Common myeloid progenitor, CD34-positive (primary cell): ENCODE results near the gene SLC16A9.

Experiments used
- CTCF ChIA-PET: fragments of 350-600 bp; sonication (Branson Sonifier 250); formaldehyde crosslinking; loops from one replicate; lab custom pipeline; 2021; ENCODE audit warnings: antibody characterized with exemption; lab: Charles Lee
- POLR2A ChIA-PET: fragments of 350-600 bp; sonication (Branson Sonifier 250); formaldehyde crosslinking; loops from one replicate; lab custom pipeline; 2021; ENCODE audit warnings: antibody characterized with exemption; lab: Charles Lee
- DNase-seq, 3 donors: peaks; one replicate each; pipeline versions ENCODE4 v3.0.0 to v3.0.0-alpha.2; 2013
- H3K27ac ChIP-seq, 2 experiments: 1 replicate in 1 of 2; 2 replicates in 1 of 2; pipeline ENCODE4 v1.7.0; 2013; ENCODE audit warnings: inconsistent platforms in 2 of 2, low read length in 2 of 2, mild to moderate bottlenecking in 2 of 2, low read depth in 1 of 2, moderate library complexity in 1 of 2; ENCODE audit not compliant: severe bottlenecking in 2 of 2, insufficient read depth in 1 of 2, poor library complexity in 1 of 2
- H3K27me3 ChIP-seq, 5 experiments: replicated peaks in 2 of 5; 1 replicate in 3 of 5; 2 replicates in 2 of 5; pipeline versions ENCODE4 v1.6.1 to v1.7.0; 2013; ENCODE audit warnings: low read length in 4 of 5, mild to moderate bottlenecking in 2 of 5, moderate library complexity in 2 of 5, inconsistent platforms in 1 of 5; ENCODE audit not compliant: insufficient read depth in 5 of 5, control insufficient read depth in 4 of 5
- H3K36me3 ChIP-seq, 4 experiments: 1 replicate in 2 of 4; 2 replicates in 2 of 4; pipeline versions ENCODE4 v1.6.1 to v1.7.0; 2013; ENCODE audit warnings: low read length in 3 of 4, control low read depth in 1 of 4, mild to moderate bottlenecking in 1 of 4; ENCODE audit not compliant: control insufficient read depth in 4 of 4, insufficient read depth in 4 of 4
- H3K4me1 ChIP-seq, 4 experiments: 1 replicate in 3 of 4; 2 replicates in 1 of 4; pipeline versions ENCODE4 v1.6.1 to v1.7.1; 2013; ENCODE audit warnings: low read length in 3 of 4, mild to moderate bottlenecking in 3 of 4, control low read depth in 1 of 4, inconsistent platforms in 1 of 4, moderate library complexity in 1 of 4; ENCODE audit not compliant: control insufficient read depth in 4 of 4, insufficient read depth in 4 of 4; ENCODE audit errors: control extremely low read depth in 1 of 4
- H3K4me3 ChIP-seq, 7 experiments: 1 replicate in 4 of 7; 2 replicates in 3 of 7; pipeline versions ENCODE4 v1.5.1 to v1.7.0; 2013; ENCODE audit warnings: mild to moderate bottlenecking in 7 of 7, low read length in 6 of 7, moderate library complexity in 6 of 7, inconsistent platforms in 2 of 7, low read depth in 2 of 7, control low read depth in 1 of 7; ENCODE audit not compliant: insufficient read depth in 4 of 7, control insufficient read depth in 1 of 7; ENCODE audit errors: extremely low read depth in 1 of 7
- H3K9me3 ChIP-seq, 5 experiments: 1 replicate in 4 of 5; 2 replicates in 1 of 5; pipeline versions ENCODE4 v1.6.1 to v1.7.1; 2013; ENCODE audit warnings: low read length in 4 of 5, mild to moderate bottlenecking in 2 of 5, inconsistent platforms in 1 of 5, low read depth in 1 of 5, moderate library complexity in 1 of 5; ENCODE audit not compliant: control insufficient read depth in 4 of 5, insufficient read depth in 2 of 5; ENCODE audit errors: control extremely low read depth in 1 of 5
- WGBS: methylation state at CpG from one replicate; pipeline ENCODE4 v1.1.5; 2013; ENCODE audit not compliant: insufficient coverage; 5-methylcytosine and 5-hydroxymethylcytosine counted together

The SLC16A9 gene

GRCh38 chr10:59617996-59618395 lies 91.7 kb downstream of the SLC16A9 start:
- no peaks in the 10 kb centered on the region for H3K27me3 ChIP-seq
- no peaks in the 10 kb centered on the region for H3K36me3 ChIP-seq
- H3K4me1 ChIP-seq, result no peaks in the 10 kb centered on the region
- no peak overlapping the region for H3K4me3 ChIP-seq
- no CpG with 5 or more reads among the region's 1 CpG for WGBS
- CTCF ChIA-PET, result interaction anchor here (0.7 to 1.2 kb wide), 3 partner anchors 13 to 588 kb away, joined by 3 read pairs; no protein-coding TSS in a partner anchor
- no peak overlapping the region for H3K27ac ChIP-seq
- POLR2A ChIA-PET, result no interaction called here
- no peak for DNase-seq
- H3K9me3 ChIP-seq, result no peaks in the 10 kb centered on the region

GRCh38 chr10:59611048-59611447 lies 98.6 kb downstream of the SLC16A9 start:
- Histone ChIP-seq H3K27me3 (no peaks in the 10 kb centered on the region), H3K4me1 (no peaks in the 10 kb centered on the region), H3K36me3 (no peaks in the 10 kb centered on the region), H3K9me3 (no peaks in the 10 kb centered on the region), H3K4me3 (no peak overlapping the region), H3K27ac (no peak overlapping the region)
- DNase-seq, result no peak
- CTCF ChIA-PET, result interaction anchor here (1.2 to 2.0 kb wide), 3 partner anchors 11 to 371 kb away, joined by 3 to 4 read pairs (median 4); no protein-coding TSS in a partner anchor
- POLR2A ChIA-PET, result no interaction called here

GRCh38 chr10:59607970-59608369 lies 101.7 kb downstream of the SLC16A9 start:
- Histone ChIP-seq H3K36me3 (no peaks in the 10 kb centered on the region), H3K9me3 (peaks cover 0 to 3% (median 0%) of the 10 kb centered on the region in 5 experiments), H3K4me1 (no peaks in the 10 kb centered on the region), H3K27me3 (no peaks in the 10 kb centered on the region), H3K4me3 (no peak overlapping the region), H3K27ac (no peak overlapping the region)
- POLR2A ChIA-PET, result no interaction called here
- 95% methylated on average over 2 of the region's 4 CpGs for WGBS
- DNase-seq, result no peak
- CTCF ChIA-PET, result interaction anchor here (0.9 kb wide), 1 partner anchor 18 kb away, joined by 3 read pairs; no protein-coding TSS in a partner anchor

GRCh38 chr10:59606551-59606961 lies 103.1 kb downstream of the SLC16A9 start:
- Histone ChIP-seq H3K27me3 (no peaks in the 10 kb centered on the region), H3K4me1 (no peaks in the 10 kb centered on the region), H3K27ac (no peak overlapping the region), H3K36me3 (no peaks in the 10 kb centered on the region), H3K4me3 (no peak overlapping the region), H3K9me3 (peaks cover 0 to 3% (median 0%) of the 10 kb centered on the region in 5 experiments)
- ChIA-PET CTCF (interaction anchor here (0.9 to 1.5 kb wide), 3 partner anchors 8 to 370 kb away, joined by 3 read pairs; no protein-coding TSS in a partner anchor), POLR2A (no interaction called here)
- DNase-seq, result no peak
- no CpG with 5 or more reads among the region's 1 CpG for WGBS

- CTCF ChIA-PET, result no interaction called here
- DNase-seq, result no peak
- peaks cover 0 to 3% (median 0%) of the 10 kb centered on the region in 5 experiments for H3K9me3 ChIP-seq
Measured at GRCh38 chr10:59601985-59602384, 107.7 kb downstream of the SLC16A9 start.

More at GRCh38 chr10:59601985-59602384, 107.7 kb downstream of the SLC16A9 start:
- Histone ChIP-seq H3K27me3 (no peaks in the 10 kb centered on the region), H3K4me1 (no peaks in the 10 kb centered on the region), H3K36me3 (no peaks in the 10 kb centered on the region), H3K4me3 (no peak overlapping the region), H3K27ac (no peak overlapping the region)
- 92% methylated on average over 2 of the region's 3 CpGs for WGBS
- POLR2A ChIA-PET, result no interaction called here
